ENCODE data around the gene KLB. TPM values are rescaled to one million over a fixed set of nuclear protein-coding genes. Genes with fewer than 3 reads are reported as not detected.
A peak's percentile ranks its signal among the peaks of the same experiment; 100 is the strongest.

Gene KLB
- total and polyA plus RNA-seq, 2 experiments from 2014 or later = 0.03 to 0.19 TPM

- Histone ChIP-seq H3K27me3 (ENCODE audit: insufficient read depth) (no peaks in the 10 kb centered on the region), H2AFZ (peak overlapping the region; percentile 73; the same call in 1 of the 2 replicates), H3K36me3 (ENCODE audit: insufficient read depth) (no peaks in the 10 kb centered on the region), H3K27ac (ENCODE audit: low read depth) (no peak overlapping the region), H3K4me2 (no peak overlapping the region), H3K9me2 (ENCODE audit: insufficient read depth) (no peaks in the 10 kb centered on the region), H3K79me2 (replicated peaks; ENCODE audit: insufficient read depth) (no peaks in the 10 kb centered on the region), H3F3A (replicated peaks; ENCODE audit: low read depth) (no peaks in the 10 kb centered on the region), H3K4me1 (ENCODE audit: insufficient read depth) (no peaks in the 10 kb centered on the region), H4K20me1 (replicated peaks; ENCODE audit: insufficient read depth) (no peaks in the 10 kb centered on the region), H3K4me3 (no peak overlapping the region)
- no peak overlapping the region for H3K4me3 Mint-ChIP-seq
- H3K9me3 Mint-ChIP-seq = no peaks in the 10 kb centered on the region
- ATAC-seq = no peak
- H3K27me3 Mint-ChIP-seq (ENCODE audit: insufficient read depth, low read depth, poor library complexity) = peaks cover 2% of the 10 kb centered on the region
- TF ChIP-seq NANOG (IDR thresholded peaks at IDR 0.05; ENCODE audit: borderline replicate concordance) = no peak
- no peak for TF ChIP-seq EZH2 (IDR thresholded peaks at IDR 0.05; ENCODE audit: low read depth, unreplicated experiment)
- no peak for TF ChIP-seq ZNF331 (CRISPR knock-in tag; IDR thresholded peaks at IDR 0.05; ENCODE audit: low read depth)
- no peak for TF ChIP-seq CREB1 (CRISPR knock-in tag; IDR thresholded peaks at IDR 0.05; ENCODE audit: low read depth)
- TF ChIP-seq STAT1 (IDR thresholded peaks at IDR 0.05; ENCODE audit: unreplicated experiment) = no peak
- TF ChIP-seq EZH2phosphoT487 (IDR thresholded peaks at IDR 0.05; ENCODE audit: unreplicated experiment) = no peak
- no peak for TF ChIP-seq ETS1 (IDR thresholded peaks at IDR 0.05)
- TF ChIP-seq JUNB (IDR thresholded peaks at IDR 0.05; ENCODE audit: unreplicated experiment) = no peak
- no peak for TF ChIP-seq POLR2AphosphoS5 (IDR thresholded peaks at IDR 0.05; ENCODE audit: low read depth)
- no peak for TF ChIP-seq REST (IDR thresholded peaks at IDR 0.05; ENCODE audit: unreplicated experiment)
- TF ChIP-seq ZNF114 (CRISPR knock-in tag; IDR thresholded peaks at IDR 0.05) = no peak
- no peak for TF ChIP-seq ZNF462 (CRISPR knock-in tag; IDR thresholded peaks at IDR 0.05)
- no peak for TF ChIP-seq CTCF (conservative IDR thresholded peaks at IDR 0.05; ENCODE audit: low read depth in 2 of 2)
- no peaks in the 10 kb centered on the region for H3K36me3 Mint-ChIP-seq (ENCODE audit: low read depth)
- no peak overlapping the region for H3K27ac Mint-ChIP-seq
- no peak for DNase-seq (ENCODE audit: low spot score)
- no peaks in the 10 kb centered on the region for H3K4me1 Mint-ChIP-seq
Observed at GRCh38 chr4:39429476-39430334, 23.0 kb downstream of the KLB start.
